HCT116 (cell line): Measurements from ENCODE around the gene TLE4. TPM values are rescaled to one million over a fixed set of nuclear protein-coding genes. Genes with fewer than 3 reads are reported as not detected.
"Not testable (repeated sequence)": the region's sequence is repeated elsewhere in the genome, so short reads cannot be mapped to it uniquely, and the experiment has no call there.

ENCODE experiments used
- ATAC-seq: fragments of 200-7000 bp; cut with Tn5 transposase; 2 replicates; pipeline ENCODE4 v1.9.1; 2020; ENCODE audit warnings: mild to moderate bottlenecking, moderate library complexity
- BruUV-seq: library from RNA; stranded (reverse); fragments of 400-500 nt; replicated peaks from 2 replicates; lab custom pipeline; 2021; lab: Mats Ljungman, UMichigan
- CTCF ChIA-PET: fragments of 300-600 bp; sonication (Branson Sonifier 250); formaldehyde crosslinking; loops from one replicate; lab custom pipeline; 2021; ENCODE audit warnings: antibody characterized with exemption; lab: Charles Lee
- POLR2A ChIA-PET: fragments of 300-600, 350-600 bp; sonication (Branson Sonifier 250); formaldehyde crosslinking; loops from one replicate; lab custom pipeline; 2021; ENCODE audit warnings: antibody characterized with exemption; lab: Charles Lee
- RAD21 ChIA-PET, 2 experiments: fragments of 300-600 bp; sonication (Branson Sonifier 250); formaldehyde crosslinking; loops; one replicate each; lab custom pipeline; 2023; ENCODE audit warnings: low total read pairs in 2 of 2; ENCODE audit not compliant: uncharacterized antibody in 2 of 2, unreplicated experiment in 2 of 2, low non-redundant PET in 1 of 2; lab: Charles Lee
- DNase-seq: peaks from one replicate; pipeline ENCODE4 v3.0.0-alpha.2; 2010; ENCODE audit warnings: low read depth, low spot score
- H2AFZ ChIP-seq: fragments of 200-600 bp; shearing (Covaris generic), sonication (generic); 2 replicates; pipeline ENCODE4 v1.6.1; 2017; ENCODE audit warnings: low read depth, mixed run types, mixed read lengths, antibody characterized with exemption, low read length; ENCODE audit not compliant: poor library complexity, severe bottlenecking
- H3K27ac ChIP-seq: 2 replicates; pipeline ENCODE4 v1.5.1; 2012; ENCODE audit warnings: low read depth, low read length
- H3K27me3 ChIP-seq: fragments of 200-600 bp; sonication (generic); 2 replicates; pipeline ENCODE4 v1.6.1; 2016; ENCODE audit warnings: mixed run types, low read length, mixed read lengths; ENCODE audit not compliant: insufficient read depth
- H3K36me3 ChIP-seq, 2 experiments: fragments of 200-500 bp in 1 of 2; fragments of 200-600 bp in 1 of 2; sonication (Bioruptor generic) in 1 of 2; sonication (generic) in 1 of 2; 2 replicates each; pipeline versions ENCODE4 v1.5.1 to v1.6.1; 2014 to 2016; ENCODE audit warnings: low read length in 2 of 2, inconsistent platforms in 1 of 2, mixed read lengths in 1 of 2, mixed run types in 1 of 2; ENCODE audit not compliant: insufficient read depth in 2 of 2, control insufficient read depth in 1 of 2
- H3K4me1 ChIP-seq, 2 experiments: fragments of 200-600 bp in 1 of 2; sonication (generic) in 1 of 2; 2 replicates each; pipeline versions ENCODE4 v1.5.1 to v1.6.1; 2012 to 2017; ENCODE audit warnings: low read length in 2 of 2, inconsistent platforms in 1 of 2, mild to moderate bottlenecking in 1 of 2, mixed read lengths in 1 of 2, mixed run types in 1 of 2, moderate library complexity in 1 of 2; ENCODE audit not compliant: insufficient read depth in 2 of 2, control insufficient read depth in 1 of 2
- H3K4me2 ChIP-seq: fragments of 200-600 bp; sonication (generic); 2 replicates; pipeline ENCODE4 v1.6.1; 2017; ENCODE audit warnings: mixed run types, low read length, mixed read lengths
- H3K4me3 ChIP-seq, 2 experiments: fragments of 200-600 bp in 1 of 2; sonication (generic) in 1 of 2; replicated peaks in 1 of 2; 2 replicates each; pipeline ENCODE4 v1.5.1; 2011 to 2016; ENCODE audit warnings: low read length in 2 of 2, control low read depth in 1 of 2, low read depth in 1 of 2, mild to moderate bottlenecking in 1 of 2, mixed read lengths in 1 of 2, mixed run types in 1 of 2
- H3K79me2 ChIP-seq: fragments of 200-600 bp; sonication (generic); 2 replicates; pipeline ENCODE4 v1.6.1; 2017; ENCODE audit warnings: mild to moderate bottlenecking, mixed run types, low read length, moderate library complexity, mixed read lengths; ENCODE audit not compliant: insufficient read depth
- H3K9ac ChIP-seq: fragments of 200-600 bp; sonication (generic); 2 replicates; pipeline ENCODE4 v1.6.1; 2016; ENCODE audit warnings: low read length, mixed read lengths
- H3K9me2 ChIP-seq: fragments of 200-600 bp; sonication (generic), shearing (Covaris generic); 2 replicates; pipeline ENCODE4 v1.6.1; 2017; ENCODE audit warnings: mixed run types, mild to moderate bottlenecking, moderate library complexity; ENCODE audit not compliant: insufficient read depth
- H3K9me3 ChIP-seq, 2 experiments: fragments of 200-500 bp in 1 of 2; fragments of 200-600 bp in 1 of 2; sonication (Bioruptor generic) in 1 of 2; sonication (generic) in 1 of 2; 2 replicates each; pipeline ENCODE4 v1.6.1; 2014 to 2017; ENCODE audit warnings: low read length in 2 of 2, mixed read lengths in 2 of 2, inconsistent platforms in 1 of 2, low read depth in 1 of 2, mild to moderate bottlenecking in 1 of 2, mixed run types in 1 of 2, moderate library complexity in 1 of 2; ENCODE audit not compliant: control insufficient read depth in 1 of 2, insufficient read depth in 1 of 2
- H4K20me1 ChIP-seq: fragments of 200-600 bp; sonication (generic), shearing (Covaris generic); 2 replicates; pipeline ENCODE4 v1.6.1; 2017; ENCODE audit warnings: mixed run types, mild to moderate bottlenecking, moderate library complexity; ENCODE audit not compliant: insufficient read depth
- SRF ChIP-seq: IDR thresholded peaks from 2 replicates; pipeline ENCODE4 v1.6.1; 2012; ENCODE audit warnings: low read depth
- intact Hi-C: fragments of 100-400 bp; cut with micrococcal nuclease; formaldehyde crosslinking; loops from 2 replicates; pipeline ENCODE4 v1.10.0; 2022
- total RNA-seq: library from RNA; stranded (reverse); gene quantifications from one replicate; pipeline ENCODE4 v1.2.1, GENCODE V29; 2021; ENCODE audit not compliant: unreplicated experiment
- TF ChIP-seq, protein P1 (sequence below): IDR thresholded peaks from 2 replicates; pipeline ENCODE4 v1.6.1; 2012; ENCODE audit warnings: low read depth

TLE4 gene
- total RNA-seq, 1 experiment from 2014 or later = 0.39 TPM

DNA sequence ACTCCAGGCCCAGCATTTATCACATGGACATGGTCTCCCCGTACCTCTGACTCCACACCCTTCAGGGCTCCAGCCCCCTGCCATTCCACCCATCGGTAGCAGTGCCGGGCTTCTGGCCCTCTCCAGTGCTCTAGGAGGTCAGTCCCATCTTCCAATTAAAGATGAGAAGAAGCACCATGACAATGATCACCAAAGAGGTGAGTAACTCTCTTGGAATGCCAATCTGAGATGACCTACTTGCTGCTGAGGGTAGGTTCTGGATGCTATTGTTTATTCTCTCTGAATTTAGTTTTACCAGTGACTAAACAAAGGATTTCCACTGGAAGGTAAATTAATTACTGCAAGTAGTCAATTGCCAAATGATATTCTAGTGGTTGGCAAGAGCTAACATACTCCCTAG is 80.8 kb downstream of the TLE4 start:
- DNase-seq = no peak
- H3K79me2 ChIP-seq = no peaks in the 10 kb centered on the region
- H3K4me2 ChIP-seq = no peak overlapping the region
- no peaks in the 10 kb centered on the region for H3K9me2 ChIP-seq
- H3K4me3 ChIP-seq = no peak overlapping the region
- RAD21 ChIA-PET = no interaction called here
- H3K4me1 ChIP-seq = no peaks in the 10 kb centered on the region
- H3K27ac ChIP-seq = no peak overlapping the region
- POLR2A ChIA-PET = no interaction called here
- H4K20me1 ChIP-seq = no peaks in the 10 kb centered on the region
- H3K9ac ChIP-seq = no peak overlapping the region
- no peak overlapping the region for H2AFZ ChIP-seq
- ATAC-seq = no peak
- TF ChIP-seq, protein P1, sequence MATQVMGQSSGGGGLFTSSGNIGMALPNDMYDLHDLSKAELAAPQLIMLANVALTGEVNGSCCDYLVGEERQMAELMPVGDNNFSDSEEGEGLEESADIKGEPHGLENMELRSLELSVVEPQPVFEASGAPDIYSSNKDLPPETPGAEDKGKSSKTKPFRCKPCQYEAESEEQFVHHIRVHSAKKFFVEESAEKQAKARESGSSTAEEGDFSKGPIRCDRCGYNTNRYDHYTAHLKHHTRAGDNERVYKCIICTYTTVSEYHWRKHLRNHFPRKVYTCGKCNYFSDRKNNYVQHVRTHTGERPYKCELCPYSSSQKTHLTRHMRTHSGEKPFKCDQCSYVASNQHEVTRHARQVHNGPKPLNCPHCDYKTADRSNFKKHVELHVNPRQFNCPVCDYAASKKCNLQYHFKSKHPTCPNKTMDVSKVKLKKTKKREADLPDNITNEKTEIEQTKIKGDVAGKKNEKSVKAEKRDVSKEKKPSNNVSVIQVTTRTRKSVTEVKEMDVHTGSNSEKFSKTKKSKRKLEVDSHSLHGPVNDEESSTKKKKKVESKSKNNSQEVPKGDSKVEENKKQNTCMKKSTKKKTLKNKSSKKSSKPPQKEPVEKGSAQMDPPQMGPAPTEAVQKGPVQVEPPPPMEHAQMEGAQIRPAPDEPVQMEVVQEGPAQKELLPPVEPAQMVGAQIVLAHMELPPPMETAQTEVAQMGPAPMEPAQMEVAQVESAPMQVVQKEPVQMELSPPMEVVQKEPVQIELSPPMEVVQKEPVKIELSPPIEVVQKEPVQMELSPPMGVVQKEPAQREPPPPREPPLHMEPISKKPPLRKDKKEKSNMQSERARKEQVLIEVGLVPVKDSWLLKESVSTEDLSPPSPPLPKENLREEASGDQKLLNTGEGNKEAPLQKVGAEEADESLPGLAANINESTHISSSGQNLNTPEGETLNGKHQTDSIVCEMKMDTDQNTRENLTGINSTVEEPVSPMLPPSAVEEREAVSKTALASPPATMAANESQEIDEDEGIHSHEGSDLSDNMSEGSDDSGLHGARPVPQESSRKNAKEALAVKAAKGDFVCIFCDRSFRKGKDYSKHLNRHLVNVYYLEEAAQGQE = no peak
- no peak for TF ChIP-seq SRF
- TF ChIP-seq, all 23 proteins: peak for 0
- intact Hi-C loops = no loop called here
- BruUV-seq = no TSS peak
- H3K27me3 ChIP-seq = no peaks in the 10 kb centered on the region
- H3K9me3 ChIP-seq = peaks cover 0 to 25% of the 10 kb centered on the region in 2 experiments; a peak in 2 of 4 replicates
- CTCF ChIA-PET = no interaction called here
- no peaks in the 10 kb centered on the region for H3K36me3 ChIP-seq

DNA sequence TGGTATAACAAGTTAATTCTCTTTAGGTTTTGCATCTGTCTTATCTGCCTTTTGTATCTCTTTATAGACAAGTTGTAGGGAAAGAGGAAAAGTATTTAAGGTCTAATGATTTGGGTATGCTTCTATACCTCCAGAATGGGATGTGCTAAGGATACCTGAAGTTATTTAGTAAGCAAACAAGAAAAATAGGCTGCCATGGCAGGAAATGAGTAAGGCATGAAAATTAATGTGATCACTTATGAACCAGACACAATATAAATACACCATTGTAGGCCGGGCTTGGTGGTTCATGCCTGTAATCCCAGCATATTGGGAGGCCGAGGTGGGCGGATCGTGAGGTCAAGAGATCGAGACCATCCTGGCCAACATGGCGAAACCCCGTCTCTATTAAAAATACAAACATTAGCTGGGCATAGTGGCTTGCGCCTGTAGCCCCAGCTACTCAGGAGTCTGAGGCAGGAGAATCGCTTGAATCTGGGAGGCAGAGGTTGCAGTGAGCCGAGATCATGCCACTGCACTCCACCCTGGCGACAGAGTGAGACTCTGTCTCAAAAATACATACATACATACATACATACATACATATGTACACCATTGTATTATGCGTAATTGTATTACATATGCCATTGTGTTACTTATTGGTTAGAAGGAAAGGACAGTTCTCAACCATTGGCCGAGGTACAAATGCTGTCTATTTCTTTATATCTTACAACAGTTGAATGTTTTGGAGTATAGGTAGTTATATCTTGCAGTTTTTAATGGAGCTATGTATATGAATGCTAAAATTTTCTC is 83.0 kb downstream of the TLE4 start:
- ATAC-seq, DNase-seq, H3K27me3 ChIP-seq, BruUV-seq, H3K9ac ChIP-seq, CTCF ChIA-PET, H2AFZ ChIP-seq, H4K20me1 ChIP-seq, RAD21 ChIA-PET, intact Hi-C loops, H3K27ac ChIP-seq, H3K4me1 ChIP-seq, H3K9me2 ChIP-seq, H3K4me3 ChIP-seq, H3K4me2 ChIP-seq, H3K79me2 ChIP-seq, H3K36me3 ChIP-seq, POLR2A ChIA-PET: not testable (repeated sequence)
- H3K9me3 ChIP-seq = peaks cover 0 to 14% of the 10 kb centered on the region in 2 experiments; a peak in 2 of 4 replicates
